ENCODE data around the gene BCAS3.

GRCh38 chr17:61144617-61145564 is 467.2 kb downstream of the BCAS3 start:
- no peak for TF ChIP-seq CTCF (conservative IDR thresholded peaks at IDR 0.05)
- no peak for TF ChIP-seq ZFX (IDR thresholded peaks at IDR 0.05)

All from C4-2B (cell line).